SKM-1 (cell line): Measurements from ENCODE around the gene CHST13.
"Not testable (repeated sequence)": the region's sequence is repeated elsewhere in the genome, so short reads cannot be mapped to it uniquely, and the experiment has no call there.

Experiments used
- DNase-seq: peaks from one replicate; lab custom pipeline; 2025; ENCODE audit not compliant: unreplicated experiment; lab: John Stamatoyannopoulos, UW

CHST13 gene

DNA sequence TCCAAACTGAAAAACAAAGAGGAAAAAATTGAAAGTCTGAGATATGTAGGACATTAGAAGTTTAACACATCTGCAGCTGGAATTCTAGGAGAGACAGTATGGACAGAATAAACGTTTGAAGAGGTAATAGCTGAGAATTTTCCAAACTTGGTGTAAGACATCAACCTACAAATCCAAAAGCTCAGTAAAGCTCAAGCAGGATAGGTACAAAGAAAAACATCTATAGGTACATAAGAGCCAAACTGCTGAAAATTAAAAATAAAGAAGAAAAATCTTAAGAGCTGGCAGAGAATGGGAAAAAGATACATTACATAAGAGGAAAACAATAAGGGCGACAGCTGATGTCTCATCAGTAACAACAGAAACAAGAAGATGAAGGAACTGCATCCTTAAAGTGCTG, 57.6 kb downstream of the CHST13 start:
- no peak for DNase-seq

DNA sequence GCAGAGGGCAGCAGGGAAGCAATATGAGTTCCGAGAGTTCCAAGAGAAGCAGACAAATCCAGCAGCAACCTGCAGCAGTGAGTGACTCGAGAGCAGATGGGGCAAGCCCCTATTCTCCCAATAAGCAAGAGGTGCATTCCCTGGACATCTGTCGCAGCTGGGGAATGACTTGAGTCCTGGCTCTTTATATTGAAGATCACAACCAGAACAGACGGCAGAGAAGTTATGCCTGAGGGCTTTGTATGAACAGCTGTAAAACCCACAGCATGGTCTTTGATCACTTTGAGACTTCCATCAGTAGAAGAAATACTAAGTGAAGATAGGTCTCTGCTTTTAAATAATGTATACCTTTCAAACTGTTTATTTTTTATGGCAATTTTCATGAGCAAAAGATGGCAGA, 58.4 kb downstream of the CHST13 start:
- no peak for DNase-seq

DNA sequence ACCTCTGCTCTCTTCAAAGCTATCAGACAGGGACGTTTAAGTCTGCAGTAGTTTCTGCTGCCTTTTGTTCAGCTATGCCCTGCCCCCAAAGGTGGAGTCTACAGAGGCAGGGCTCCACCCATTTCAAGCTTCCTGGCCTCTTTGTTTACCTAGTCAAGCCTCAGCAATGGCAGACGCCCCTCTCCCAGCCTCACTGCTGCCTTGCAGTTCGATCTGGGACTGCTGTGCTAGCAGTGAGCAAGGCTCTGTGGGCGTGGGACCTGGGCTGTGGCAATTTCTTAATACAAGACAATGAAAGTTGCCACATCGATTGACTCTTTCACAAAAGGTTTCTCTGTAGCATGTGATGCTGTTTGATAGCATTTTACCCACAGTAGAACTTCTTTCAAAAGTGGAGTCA, 67.6 kb downstream of the CHST13 start:
- DNase-seq, result not testable (repeated sequence)
